Measurements from ENCODE around the gene MDGA2.
"Not testable (repeated sequence)": the region's sequence is repeated elsewhere in the genome, so short reads cannot be mapped to it uniquely, and the experiment has no call there.

MDGA2 gene

GRCh38 chr14:47390831-47391504 is 284.4 kb downstream of the MDGA2 start:
- no peak overlapping the region for H3K4me3 ChIP-seq (ENCODE audit: low read length)
- no peak for TF ChIP-seq ZNF274 (IDR thresholded peaks at IDR 0.05; ENCODE audit: low read depth, low read length)

- no peak overlapping the region for H3K4me3 ChIP-seq (ENCODE audit: low read length)
- no peak for TF ChIP-seq ZNF274 (IDR thresholded peaks at IDR 0.05; ENCODE audit: low read depth, low read length)
Observed at GRCh38 chr14:47389535-47389934, 285.9 kb downstream of the MDGA2 start.

- no peak overlapping the region for H3K4me3 ChIP-seq (ENCODE audit: low read length)
- TF ChIP-seq ZNF274 (IDR thresholded peaks at IDR 0.05; ENCODE audit: low read depth, low read length): no peak
Observed at GRCh38 chr14:47366006-47366405, 309.4 kb downstream of the MDGA2 start.

GRCh38 chr14:47365233-47365632 is 310.2 kb downstream of the MDGA2 start:
- TF ChIP-seq ZNF274 (IDR thresholded peaks at IDR 0.05; ENCODE audit: low read depth, low read length): no peak
- H3K4me3 ChIP-seq (ENCODE audit: low read length): no peak overlapping the region

GRCh38 chr14:47353186-47353585 is 322.2 kb downstream of the MDGA2 start:
- no peak for TF ChIP-seq ZNF274 (IDR thresholded peaks at IDR 0.05; ENCODE audit: low read depth, low read length)
- H3K4me3 ChIP-seq (ENCODE audit: low read length): no peak overlapping the region

GRCh38 chr14:47346849-47347248 is 328.6 kb downstream of the MDGA2 start:
- no peak for TF ChIP-seq ZNF274 (IDR thresholded peaks at IDR 0.05; ENCODE audit: low read depth, low read length)

GRCh38 chr14:47345016-47345415 is 330.4 kb downstream of the MDGA2 start:
- no peak overlapping the region for H3K4me3 ChIP-seq (ENCODE audit: low read length)

More at GRCh38 chr14:47346849-47347248, 328.6 kb downstream of the MDGA2 start:
- H3K4me3 ChIP-seq (ENCODE audit: low read length): no peak overlapping the region

GRCh38 chr14:47332939-47333338 is 342.5 kb downstream of the MDGA2 start:
- H3K4me3 ChIP-seq (ENCODE audit: low read length): no peak overlapping the region
- no peak for TF ChIP-seq ZNF274 (IDR thresholded peaks at IDR 0.05; ENCODE audit: low read depth, low read length)

More at GRCh38 chr14:47345016-47345415, 330.4 kb downstream of the MDGA2 start:
- no peak for TF ChIP-seq ZNF274 (IDR thresholded peaks at IDR 0.05; ENCODE audit: low read depth, low read length)

- TF ChIP-seq ZNF274 (IDR thresholded peaks at IDR 0.05; ENCODE audit: low read depth, low read length): no peak
- H3K4me3 ChIP-seq (ENCODE audit: low read length): no peak overlapping the region
Observed at GRCh38 chr14:47332106-47332505, 343.3 kb downstream of the MDGA2 start.

GRCh38 chr14:47328376-47328775 is 347.0 kb downstream of the MDGA2 start:
- no peak overlapping the region for H3K4me3 ChIP-seq (ENCODE audit: low read length)
- TF ChIP-seq ZNF274 (IDR thresholded peaks at IDR 0.05; ENCODE audit: low read depth, low read length): no peak

- TF ChIP-seq ZNF274 (IDR thresholded peaks at IDR 0.05; ENCODE audit: low read depth, low read length): no peak
- no peak overlapping the region for H3K4me3 ChIP-seq (ENCODE audit: low read length)
Observed at GRCh38 chr14:47327336-47327735, 348.1 kb downstream of the MDGA2 start.

GRCh38 chr14:47322751-47323150 is 352.7 kb downstream of the MDGA2 start:
- TF ChIP-seq ZNF274 (IDR thresholded peaks at IDR 0.05; ENCODE audit: low read depth, low read length): no peak
- no peak overlapping the region for H3K4me3 ChIP-seq (ENCODE audit: low read length)

GRCh38 chr14:47302121-47302520 is 373.3 kb downstream of the MDGA2 start:
- H3K4me3 ChIP-seq (ENCODE audit: low read length): no peak overlapping the region
- TF ChIP-seq ZNF274 (IDR thresholded peaks at IDR 0.05; ENCODE audit: low read depth, low read length): no peak

- TF ChIP-seq ZNF274 (IDR thresholded peaks at IDR 0.05; ENCODE audit: low read depth, low read length): no peak
Observed at GRCh38 chr14:47300796-47301195, 374.6 kb downstream of the MDGA2 start.

GRCh38 chr14:47297374-47297773 is 378.0 kb downstream of the MDGA2 start:
- TF ChIP-seq ZNF274 (IDR thresholded peaks at IDR 0.05; ENCODE audit: low read depth, low read length): no peak
- H3K4me3 ChIP-seq (ENCODE audit: low read length): no peak overlapping the region

More at GRCh38 chr14:47300796-47301195, 374.6 kb downstream of the MDGA2 start:
- H3K4me3 ChIP-seq (ENCODE audit: low read length): no peak overlapping the region

- TF ChIP-seq ZNF274 (IDR thresholded peaks at IDR 0.05; ENCODE audit: low read depth, low read length): no peak
- no peak overlapping the region for H3K4me3 ChIP-seq (ENCODE audit: low read length)
Observed at GRCh38 chr14:47284283-47284682, 391.1 kb downstream of the MDGA2 start.

GRCh38 chr14:47281761-47282160 is 393.6 kb downstream of the MDGA2 start:
- H3K4me3 ChIP-seq (ENCODE audit: low read length): not testable (repeated sequence)

Measured in GM08714 (cell line).